Measurements from ENCODE around the gene OLFM2.
"Not testable (repeated sequence)": the region's sequence is repeated elsewhere in the genome, so short reads cannot be mapped to it uniquely, and the experiment has no call there.

Gene OLFM2

DNA sequence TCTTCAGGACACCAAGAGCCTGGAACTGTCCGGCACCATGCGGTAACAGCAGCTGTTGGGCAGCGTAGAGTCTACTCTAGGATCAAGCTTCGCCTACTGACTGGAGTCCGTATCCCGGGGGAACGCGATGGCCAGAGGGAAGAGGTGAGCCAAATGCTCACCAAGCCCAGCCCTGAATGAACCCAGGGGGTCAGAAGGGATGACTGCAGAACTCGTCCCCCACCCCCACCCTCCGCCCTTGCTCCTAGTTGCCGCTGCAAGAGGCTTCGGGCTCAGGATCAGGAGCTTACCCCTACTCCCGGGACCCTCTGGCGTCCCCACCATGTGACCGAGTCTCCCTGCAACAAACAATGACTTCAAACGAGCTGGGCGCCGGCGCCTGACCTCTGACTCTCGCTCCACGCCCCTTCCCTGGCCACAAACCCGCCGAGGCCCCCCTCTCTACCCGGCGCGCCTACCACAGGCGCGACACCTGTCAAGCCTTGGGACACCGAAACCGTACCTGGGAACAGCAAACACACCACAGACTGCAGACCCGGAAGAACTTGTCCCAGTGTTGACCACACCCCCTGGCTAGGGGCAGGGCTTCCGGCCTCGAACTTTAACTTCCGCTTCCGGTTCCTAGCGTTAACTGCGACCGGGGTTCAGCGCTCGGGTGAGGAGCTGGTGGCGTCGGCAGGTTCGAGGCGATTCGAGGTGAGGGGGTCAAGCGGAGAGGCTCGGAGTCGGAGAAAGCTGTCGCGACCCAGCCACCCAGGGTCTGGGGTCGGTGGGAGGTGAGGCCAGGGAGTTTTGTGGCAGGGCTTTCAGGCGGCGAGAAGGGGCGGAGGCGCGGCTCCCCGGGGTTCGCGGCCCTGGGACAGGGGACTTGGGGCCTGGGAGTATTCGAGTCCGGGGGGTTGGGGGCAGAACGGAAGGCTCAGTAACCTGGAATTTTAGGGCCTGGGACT, 108.8 kb downstream of the OLFM2 start, which contains the start of gene UBL5:
Gene UBL5 (plus strand): TSS at position 630 of the 950 bp plus-strand sequence. CDS start 420 bp downstream, outside the sequence.
- peak; percentile 72 for DNase-seq

DNA sequence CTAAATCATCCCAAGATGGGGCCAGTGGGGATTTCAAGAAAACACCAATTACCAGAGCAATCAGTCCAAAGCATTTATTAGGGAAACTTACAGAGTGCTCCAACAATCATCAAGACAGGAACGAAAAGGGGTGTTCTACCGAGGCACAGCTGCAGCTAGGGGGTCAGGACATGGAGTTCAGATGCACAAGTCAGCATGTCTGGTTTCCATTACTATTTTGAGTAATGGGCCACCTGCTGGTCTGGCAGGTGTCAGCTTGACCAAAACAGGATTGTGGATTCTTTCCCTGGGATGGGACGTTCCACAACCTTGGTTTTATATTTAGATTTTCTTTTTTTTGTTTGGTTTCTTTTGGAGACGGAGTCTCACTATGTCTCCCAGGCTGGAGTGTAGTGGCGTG, 112.5 kb downstream of the OLFM2 start:
- no peak for DNase-seq

DNA sequence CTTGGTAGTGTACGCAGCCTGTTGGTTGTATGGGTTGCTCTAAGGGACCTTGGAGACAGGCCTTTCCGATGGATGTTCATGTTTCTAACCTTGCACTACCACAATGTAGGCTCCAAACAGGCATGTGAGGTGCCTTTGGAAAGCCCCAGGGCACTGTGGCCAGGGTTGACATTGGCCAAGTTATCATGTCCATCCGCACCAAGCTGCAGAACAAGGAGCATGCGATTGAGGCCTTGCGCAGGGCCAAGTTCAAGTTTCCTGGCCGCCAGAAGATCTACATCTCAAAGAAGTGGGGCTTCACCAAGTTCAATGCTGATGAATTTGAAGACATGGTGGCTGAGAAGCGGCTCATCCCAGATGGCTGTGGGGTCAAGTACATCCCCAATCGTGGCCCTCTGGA, 116.3 kb downstream of the OLFM2 start:
- not testable (repeated sequence) for DNase-seq

DNA sequence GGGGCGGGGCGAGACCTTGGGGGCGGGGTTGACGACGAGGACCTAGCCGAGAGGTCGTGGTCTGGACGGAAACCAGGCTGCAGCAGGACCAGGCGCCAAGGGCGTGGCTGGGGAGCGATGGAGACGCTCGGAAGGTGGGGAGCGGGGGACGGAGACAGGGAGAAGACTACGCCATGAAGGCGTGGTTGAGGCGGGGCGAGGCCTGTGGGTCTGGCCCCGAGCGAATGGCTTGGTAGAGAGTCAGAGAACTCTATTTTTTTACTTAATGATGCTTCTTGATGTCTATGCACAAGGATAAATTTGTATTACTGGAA, 116.8 kb downstream of the OLFM2 start:
- no peak for DNase-seq

DNA sequence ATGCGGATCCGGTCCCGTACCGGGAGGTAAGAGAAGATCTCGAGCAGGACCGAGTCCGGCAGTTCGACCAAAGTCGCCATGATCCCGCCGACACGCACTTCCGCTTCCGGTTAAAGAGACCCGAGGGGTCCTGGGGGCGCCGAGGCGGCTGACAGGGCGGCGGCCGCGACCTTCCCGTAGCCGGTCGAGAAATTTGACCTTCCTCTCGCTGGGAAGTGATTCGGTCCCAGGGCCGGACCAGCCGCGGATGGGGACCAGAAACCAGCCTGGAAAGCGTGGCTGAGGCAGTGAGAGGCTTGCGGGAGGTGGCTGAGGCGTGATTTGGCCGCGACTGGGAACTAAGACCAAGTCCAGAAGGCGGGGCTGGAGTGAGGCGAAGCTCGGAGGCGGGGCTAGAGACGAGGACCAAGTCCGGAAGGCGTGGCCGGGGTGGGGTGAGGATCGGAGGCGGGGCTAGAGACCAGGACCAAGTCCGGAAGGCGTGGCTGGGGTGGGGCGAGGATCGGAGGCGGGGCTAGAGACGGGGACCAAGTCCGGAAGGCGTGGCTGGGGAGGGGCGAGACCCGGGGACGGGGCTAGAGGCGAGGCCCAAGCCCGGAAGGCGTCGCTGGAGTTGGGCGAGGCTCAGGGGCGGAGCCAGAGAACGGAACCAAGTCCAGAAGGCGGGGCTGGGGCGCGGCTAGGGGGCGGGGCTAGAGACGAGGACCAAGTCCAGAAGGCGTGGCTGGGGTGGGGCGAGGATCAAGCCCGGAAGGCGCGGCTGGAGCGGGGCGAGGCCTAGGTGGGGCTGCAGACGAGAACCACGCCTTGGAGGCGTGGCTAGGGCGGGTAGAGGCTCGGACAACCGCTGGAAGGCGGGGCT, 117.3 kb downstream of the OLFM2 start, which contains the start of gene FBXL12:
Gene FBXL12 (minus strand): TSS at position 346 of the 862 bp plus-strand sequence. CDS start 266 bp downstream, at position 80.
- peak; percentile 100 for DNase-seq

DNA sequence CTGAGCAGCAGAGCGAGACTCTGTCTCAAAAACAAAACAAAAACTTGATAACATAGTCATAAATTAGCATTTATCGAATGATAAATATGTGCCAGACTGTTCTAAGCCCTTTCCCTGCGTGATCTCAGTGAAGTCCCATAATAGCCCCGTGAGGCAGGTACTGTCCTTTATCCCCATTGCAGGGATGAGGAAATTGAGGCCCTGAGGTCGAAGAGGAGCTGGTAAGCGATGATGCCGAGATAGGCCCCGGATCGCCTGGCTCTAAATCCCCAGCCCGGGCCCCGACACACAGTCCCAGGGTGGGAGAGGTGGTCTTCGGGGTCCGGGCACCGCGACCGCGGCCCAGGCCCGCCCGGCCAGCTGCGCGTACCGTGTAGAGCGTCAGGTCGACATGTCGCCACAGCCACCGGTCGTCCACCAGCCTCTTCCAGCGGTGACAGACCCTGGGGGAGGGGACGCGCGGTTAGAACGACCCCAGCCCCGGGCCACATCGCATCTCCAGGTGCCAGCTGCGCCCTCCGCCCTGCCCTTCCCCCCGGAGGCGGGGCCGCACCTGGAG, 118.1 kb downstream of the OLFM2 start:
- DNase-seq = no peak

DNA sequence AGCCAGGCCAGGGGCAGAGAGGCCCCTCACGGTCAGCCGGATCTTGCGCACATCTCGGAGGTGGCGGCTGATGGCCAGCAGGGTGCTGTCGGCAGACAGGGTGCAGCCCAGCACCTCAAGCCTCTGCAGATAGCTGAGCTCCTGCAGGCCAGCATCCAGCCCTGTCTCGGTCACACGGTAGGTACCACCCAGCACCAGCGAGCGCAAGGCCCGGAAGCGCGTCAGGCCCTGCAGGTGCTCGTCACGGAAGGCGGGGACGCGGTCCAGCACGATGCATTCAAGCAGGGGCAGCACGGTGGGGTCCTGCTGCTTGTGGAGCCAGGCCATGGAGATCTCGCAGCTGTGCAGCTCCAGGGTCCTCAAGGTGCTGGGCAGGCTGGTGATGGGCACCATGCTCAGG, 125.2 kb downstream of the OLFM2 start:
- DNase-seq = no peak

DNA sequence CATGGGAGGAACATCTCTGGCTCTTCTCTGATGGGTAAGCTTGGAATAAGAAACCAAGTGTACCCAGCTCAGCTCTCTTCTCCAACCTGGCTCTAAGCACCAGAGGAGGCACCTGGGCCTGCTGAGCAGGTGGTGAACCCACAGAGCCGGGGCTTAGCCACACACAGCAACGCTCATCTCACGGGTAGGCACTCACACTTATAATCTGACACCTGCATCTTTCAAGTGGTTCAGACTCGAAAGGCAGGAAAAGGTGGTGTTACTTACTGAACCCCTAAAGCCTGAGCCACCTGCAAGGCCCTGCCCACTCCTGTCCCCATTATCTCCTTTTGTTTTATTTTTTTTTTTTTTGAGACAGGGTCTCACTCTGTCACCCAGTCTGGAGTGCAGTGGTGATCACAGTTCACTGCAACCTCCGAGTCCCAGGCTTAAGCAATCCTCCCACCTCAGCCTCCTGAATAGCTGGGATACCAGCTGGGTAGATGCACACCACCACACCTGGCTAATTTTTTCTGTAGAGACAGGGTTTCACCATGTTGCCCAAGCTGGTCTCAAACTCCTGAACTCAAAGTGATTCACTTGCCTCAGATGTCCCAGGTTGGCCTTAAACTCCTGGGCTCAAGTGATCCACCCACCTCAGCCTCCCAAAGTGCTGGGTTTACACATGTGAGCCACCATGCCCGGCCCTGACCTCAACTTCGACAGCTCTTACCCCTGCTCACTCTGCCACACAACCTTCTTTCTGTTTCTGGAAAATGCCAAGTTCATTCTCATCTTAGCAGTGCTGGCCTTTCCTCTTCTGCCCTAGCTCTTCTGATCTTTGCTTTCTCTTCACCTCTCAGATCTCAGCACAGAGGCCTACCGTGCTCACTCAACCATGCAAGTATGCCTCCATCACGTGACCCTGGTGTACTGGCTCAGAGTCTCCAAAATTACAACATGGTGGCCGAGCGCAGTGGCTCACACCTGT, 127.2 kb downstream of the OLFM2 start:
- DNase-seq = no peak

DNA sequence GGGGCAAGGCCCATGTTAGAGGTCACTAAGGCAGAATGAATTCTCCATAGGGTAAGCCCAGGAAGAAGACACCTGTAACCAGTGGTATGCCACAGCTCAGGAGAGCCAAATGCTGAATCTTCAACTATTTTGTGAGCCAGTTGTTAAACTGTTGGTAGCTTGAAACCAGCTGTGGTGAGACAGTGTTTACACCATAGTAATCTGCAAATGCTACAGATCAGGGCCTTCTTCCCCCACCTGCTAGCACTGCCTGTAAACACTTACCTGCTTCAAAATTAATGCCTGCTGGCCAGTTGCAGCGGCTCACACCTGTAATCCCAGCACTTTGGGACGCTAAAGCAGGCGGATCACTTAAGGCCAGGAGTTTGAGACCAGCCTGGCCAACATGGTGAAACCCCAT, 129.5 kb downstream of the OLFM2 start:
- no peak for DNase-seq
